Loucy (cell line): ENCODE data around the gene SMAGP.
"Not testable (repeated sequence)": the region's sequence is repeated elsewhere in the genome, so short reads cannot be mapped to it uniquely, and the experiment has no call there.

Experiments
- EZH2phosphoT487 ChIP-seq: fragments of 200-600 bp; IDR thresholded peaks from 2 replicates; pipeline ENCODE4 v1.6.1; 2018; ENCODE audit warnings: antibody characterized with exemption, mild to moderate bottlenecking, moderate library complexity, borderline replicate concordance
- TF ChIP-seq, protein P1 (sequence below): fragments of 200-600 bp; sonication (generic); conservative IDR thresholded peaks from 2 replicates; pipeline ENCODE4 v1.5.1; 2014; ENCODE audit warnings: mild to moderate bottlenecking, antibody characterized with exemption, low read length

DNA sequence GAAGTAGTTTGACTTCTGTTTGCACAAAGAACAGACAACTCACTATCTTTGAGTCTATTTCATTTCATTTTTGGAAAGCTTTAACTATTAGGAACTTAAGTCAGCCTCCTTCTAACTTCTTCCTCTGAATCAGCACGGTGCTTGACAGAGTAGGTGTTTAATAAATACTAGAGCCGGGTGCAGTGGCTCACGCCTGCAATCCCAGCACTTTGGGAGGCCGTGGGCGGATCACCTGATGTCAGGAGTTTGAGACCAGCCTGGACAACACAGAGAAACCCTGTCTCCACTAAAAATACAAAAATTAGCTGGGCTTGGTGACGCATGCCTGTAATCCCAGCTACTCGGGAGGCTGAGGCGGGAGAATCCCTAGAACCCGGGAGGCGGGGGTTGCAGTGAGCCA is 30.6 kb upstream of the SMAGP start:
- TF ChIP-seq, protein P1, sequence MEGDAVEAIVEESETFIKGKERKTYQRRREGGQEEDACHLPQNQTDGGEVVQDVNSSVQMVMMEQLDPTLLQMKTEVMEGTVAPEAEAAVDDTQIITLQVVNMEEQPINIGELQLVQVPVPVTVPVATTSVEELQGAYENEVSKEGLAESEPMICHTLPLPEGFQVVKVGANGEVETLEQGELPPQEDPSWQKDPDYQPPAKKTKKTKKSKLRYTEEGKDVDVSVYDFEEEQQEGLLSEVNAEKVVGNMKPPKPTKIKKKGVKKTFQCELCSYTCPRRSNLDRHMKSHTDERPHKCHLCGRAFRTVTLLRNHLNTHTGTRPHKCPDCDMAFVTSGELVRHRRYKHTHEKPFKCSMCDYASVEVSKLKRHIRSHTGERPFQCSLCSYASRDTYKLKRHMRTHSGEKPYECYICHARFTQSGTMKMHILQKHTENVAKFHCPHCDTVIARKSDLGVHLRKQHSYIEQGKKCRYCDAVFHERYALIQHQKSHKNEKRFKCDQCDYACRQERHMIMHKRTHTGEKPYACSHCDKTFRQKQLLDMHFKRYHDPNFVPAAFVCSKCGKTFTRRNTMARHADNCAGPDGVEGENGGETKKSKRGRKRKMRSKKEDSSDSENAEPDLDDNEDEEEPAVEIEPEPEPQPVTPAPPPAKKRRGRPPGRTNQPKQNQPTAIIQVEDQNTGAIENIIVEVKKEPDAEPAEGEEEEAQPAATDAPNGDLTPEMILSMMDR, result not testable (repeated sequence)
- not testable (repeated sequence) for TF ChIP-seq EZH2phosphoT487
